Measurements from ENCODE around the gene PPP2R2B.
"Not testable (repeated sequence)": the region's sequence is repeated elsewhere in the genome, so short reads cannot be mapped to it uniquely, and the experiment has no call there.

The PPP2R2B gene

GRCh38 chr5:146641941-146642340 lies 236.6 kb downstream of the PPP2R2B start:
- DNase-seq = no peak

GRCh38 chr5:146640285-146640896 lies 238.2 kb downstream of the PPP2R2B start:
- no peak for DNase-seq

GRCh38 chr5:146635443-146635842 lies 243.1 kb downstream of the PPP2R2B start:
- no peak for DNase-seq

- DNase-seq = no peak
Measured at GRCh38 chr5:146633323-146633764, 245.2 kb downstream of the PPP2R2B start.

- no peak for DNase-seq
Measured at GRCh38 chr5:146632620-146633322, 245.8 kb downstream of the PPP2R2B start.

GRCh38 chr5:146630472-146630871 lies 248.1 kb downstream of the PPP2R2B start:
- DNase-seq = no peak

GRCh38 chr5:146628950-146629349 lies 249.6 kb downstream of the PPP2R2B start:
- DNase-seq = no peak

GRCh38 chr5:146626936-146627335 lies 251.6 kb downstream of the PPP2R2B start:
- no peak for DNase-seq

GRCh38 chr5:146624179-146624578 lies 254.4 kb downstream of the PPP2R2B start:
- no peak for DNase-seq

- no peak for DNase-seq
Measured at GRCh38 chr5:146623666-146624065, 254.9 kb downstream of the PPP2R2B start.

GRCh38 chr5:146623009-146623408 lies 255.5 kb downstream of the PPP2R2B start:
- no peak for DNase-seq

GRCh38 chr5:146622391-146622790 lies 256.2 kb downstream of the PPP2R2B start:
- DNase-seq = no peak

- no peak for DNase-seq
Measured at GRCh38 chr5:146620669-146621051, 257.9 kb downstream of the PPP2R2B start.

GRCh38 chr5:146620031-146620668 lies 258.4 kb downstream of the PPP2R2B start:
- DNase-seq = no peak

- no peak for DNase-seq
Measured at GRCh38 chr5:146618434-146618833, 260.1 kb downstream of the PPP2R2B start.

GRCh38 chr5:146609731-146610130 lies 268.8 kb downstream of the PPP2R2B start:
- DNase-seq = not testable (repeated sequence)

GRCh38 chr5:146607659-146608332 lies 270.8 kb downstream of the PPP2R2B start:
- DNase-seq = no peak

GRCh38 chr5:146606893-146607292 lies 271.7 kb downstream of the PPP2R2B start:
- DNase-seq = no peak

GRCh38 chr5:146600376-146600775 lies 278.2 kb downstream of the PPP2R2B start:
- DNase-seq = no peak

GRCh38 chr5:146599261-146599660 lies 279.3 kb downstream of the PPP2R2B start:
- DNase-seq = no peak

- DNase-seq = no peak
Measured at GRCh38 chr5:146595088-146595487, 283.5 kb downstream of the PPP2R2B start.

GRCh38 chr5:146592352-146592751 lies 286.2 kb downstream of the PPP2R2B start:
- no peak for DNase-seq

- no peak for DNase-seq
Measured at GRCh38 chr5:146589028-146589345, 289.6 kb downstream of the PPP2R2B start.
